GM23248 (cell line): Measurements from ENCODE around the gene LILRB2. TPM values are rescaled to one million over a fixed set of nuclear protein-coding genes. Genes with fewer than 3 reads are reported as not detected.

Experiments used
- DNase-seq: peaks from one replicate; pipeline ENCODE4 v3.0.0-alpha.2; 2015
- H2AFZ ChIP-seq: fragments of 200-600 bp; sonication (generic); 2 replicates; pipeline ENCODE4 v1.6.1; 2016; ENCODE audit warnings: antibody characterized with exemption
- H3F3A ChIP-seq: fragments of 200-600 bp; sonication (generic); 2 replicates; pipeline ENCODE4 v1.6.1; 2016; ENCODE audit warnings: mild to moderate bottlenecking, antibody characterized with exemption, mixed run types; ENCODE audit not compliant: insufficient read depth
- H3K27ac ChIP-seq: fragments of 200-600 bp; sonication (generic); 2 replicates; pipeline ENCODE4 v1.5.1; 2016; ENCODE audit warnings: mild to moderate bottlenecking
- H3K27me3 ChIP-seq: fragments of 200-600 bp; sonication (generic); replicated peaks from 2 replicates; pipeline ENCODE4 v1.6.1; 2016; ENCODE audit warnings: mild to moderate bottlenecking; ENCODE audit not compliant: insufficient read depth
- H3K36me3 ChIP-seq: fragments of 200-600 bp; sonication (generic); 2 replicates; pipeline ENCODE4 v1.6.1; 2016; ENCODE audit warnings: low read depth, mild to moderate bottlenecking
- H3K4me1 ChIP-seq: fragments of 200-600 bp; sonication (generic); 2 replicates; pipeline ENCODE4 v1.6.1; 2016; ENCODE audit warnings: mild to moderate bottlenecking; ENCODE audit not compliant: insufficient read depth
- H3K4me2 ChIP-seq: fragments of 200-600 bp; sonication (generic); one replicate; pipeline ENCODE4 v1.6.1; 2016; ENCODE audit warnings: mild to moderate bottlenecking; ENCODE audit not compliant: unreplicated experiment
- H3K4me3 ChIP-seq: fragments of 200-600 bp; sonication (generic); 2 replicates; pipeline ENCODE4 v1.5.1; 2016; ENCODE audit warnings: mild to moderate bottlenecking
- H3K79me2 ChIP-seq: fragments of 200-600 bp; sonication (generic); 2 replicates; pipeline ENCODE4 v1.6.1; 2016; ENCODE audit warnings: mild to moderate bottlenecking; ENCODE audit not compliant: insufficient read depth
- H3K9ac ChIP-seq: fragments of 200-600 bp; sonication (generic); 2 replicates; pipeline ENCODE4 v1.6.1; 2016; ENCODE audit warnings: mild to moderate bottlenecking
- H3K9me2 ChIP-seq: fragments of 200-600 bp; sonication (generic); 2 replicates; pipeline ENCODE4 v1.6.1; 2016; ENCODE audit warnings: mixed run types, mild to moderate bottlenecking, moderate library complexity; ENCODE audit not compliant: insufficient read depth
- H3K9me3 ChIP-seq: fragments of 200-600 bp; sonication (generic); one replicate; pipeline ENCODE4 v1.6.1; 2017; ENCODE audit warnings: low read depth
- H4K20me1 ChIP-seq: fragments of 200-600 bp; sonication (generic); 2 replicates; pipeline ENCODE4 v1.6.0; 2016; ENCODE audit not compliant: insufficient read depth
- EZH2 ChIP-seq: fragments of 200-600 bp; sonication (generic); IDR thresholded peaks from 2 replicates; pipeline ENCODE4 v1.6.1; 2018; ENCODE audit warnings: antibody characterized with exemption, mild to moderate bottlenecking; ENCODE audit not compliant: insufficient read depth, poor library complexity, severe bottlenecking
- EZH2phosphoT487 ChIP-seq: fragments of 200-600 bp; sonication (generic); IDR thresholded peaks from 2 replicates; pipeline ENCODE4 v1.6.1; 2018; ENCODE audit warnings: antibody characterized with exemption, moderate library complexity, mild to moderate bottlenecking, low read depth; ENCODE audit not compliant: insufficient read depth
- WGBS, 2 experiments: methylation state at CpG; one replicate each; pipeline ENCODE4 v1.1.6; 2015 to 2017; ENCODE audit warnings: low lambda C conversion rate in 2 of 2, low coverage in 1 of 2; ENCODE audit errors: missing lambda C conversion rate in 2 of 2; 5-methylcytosine and 5-hydroxymethylcytosine counted together
- in situ Hi-C: fragments of 300-500 bp; cut with MboI; formaldehyde crosslinking; loops from 2 replicates; pipeline ENCODE4 v1.15.0; 2020
- polyA plus RNA-seq: library from polyadenylated mRNA; unstranded; fragments of >200 nt; fragmentation: Nextera tagmentation; extraction: Ambion mirVana; gene quantifications from 2 replicates; pipeline ENCODE4 v1.2.1, GENCODE V29; 2016
- total RNA-seq: library from RNA; depleted of rRNA; stranded (reverse); fragments of >200 nt; shearing (Covaris generic); gene quantifications from 2 replicates; pipeline ENCODE4 v1.2.3, GENCODE V29; 2014

The LILRB2 gene
- total and polyA plus RNA-seq, 2 experiments from 2014 or later, result not detected

DNA sequence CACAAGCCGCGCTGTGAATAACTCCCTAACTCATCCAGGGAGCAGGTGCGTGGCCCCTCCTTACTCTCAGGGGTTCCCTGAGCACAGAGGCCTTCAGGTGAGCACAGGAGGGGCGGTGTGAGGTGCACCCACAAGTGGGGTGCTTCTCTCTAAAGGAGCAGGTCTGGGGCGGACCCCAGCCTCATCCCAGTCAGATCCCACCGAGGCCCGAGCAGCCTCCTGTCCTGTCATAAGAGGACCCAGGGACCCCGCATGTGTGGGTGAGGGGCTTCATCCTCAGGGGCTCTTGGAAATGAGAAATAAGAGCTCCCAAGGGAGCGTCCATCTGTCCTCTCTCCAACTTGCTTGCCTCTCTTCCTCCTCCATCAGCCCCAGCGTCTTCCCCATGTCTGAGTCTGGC is 35.0 kb upstream of the LILRB2 start:
- WGBS, 2 experiments, result 30 to 45% methylated on average over 10 of the region's 10 CpGs
- no peaks in the 10 kb centered on the region for H3K4me1 ChIP-seq
- H3K9ac ChIP-seq, result no peak overlapping the region
- H3K27me3 ChIP-seq, result no peaks in the 10 kb centered on the region; the same call in 1 of the 2 replicates
- no peak overlapping the region for H3K4me2 ChIP-seq
- no peaks in the 10 kb centered on the region for H3K9me2 ChIP-seq
- no peaks in the 10 kb centered on the region for H4K20me1 ChIP-seq
- TF ChIP-seq EZH2phosphoT487 (no peak), EZH2 (no peak)
- no peak overlapping the region for H3K4me3 ChIP-seq
- in situ Hi-C loops, result no loop called here
- H3K79me2 ChIP-seq, result no peaks in the 10 kb centered on the region
- H3K9me3 ChIP-seq, result no peaks in the 10 kb centered on the region
- H3K27ac ChIP-seq, result no peak overlapping the region
- DNase-seq, result no peak
- no peaks in the 10 kb centered on the region for H3K36me3 ChIP-seq
- H2AFZ ChIP-seq, result no peak overlapping the region
- no peaks in the 10 kb centered on the region for H3F3A ChIP-seq

DNA sequence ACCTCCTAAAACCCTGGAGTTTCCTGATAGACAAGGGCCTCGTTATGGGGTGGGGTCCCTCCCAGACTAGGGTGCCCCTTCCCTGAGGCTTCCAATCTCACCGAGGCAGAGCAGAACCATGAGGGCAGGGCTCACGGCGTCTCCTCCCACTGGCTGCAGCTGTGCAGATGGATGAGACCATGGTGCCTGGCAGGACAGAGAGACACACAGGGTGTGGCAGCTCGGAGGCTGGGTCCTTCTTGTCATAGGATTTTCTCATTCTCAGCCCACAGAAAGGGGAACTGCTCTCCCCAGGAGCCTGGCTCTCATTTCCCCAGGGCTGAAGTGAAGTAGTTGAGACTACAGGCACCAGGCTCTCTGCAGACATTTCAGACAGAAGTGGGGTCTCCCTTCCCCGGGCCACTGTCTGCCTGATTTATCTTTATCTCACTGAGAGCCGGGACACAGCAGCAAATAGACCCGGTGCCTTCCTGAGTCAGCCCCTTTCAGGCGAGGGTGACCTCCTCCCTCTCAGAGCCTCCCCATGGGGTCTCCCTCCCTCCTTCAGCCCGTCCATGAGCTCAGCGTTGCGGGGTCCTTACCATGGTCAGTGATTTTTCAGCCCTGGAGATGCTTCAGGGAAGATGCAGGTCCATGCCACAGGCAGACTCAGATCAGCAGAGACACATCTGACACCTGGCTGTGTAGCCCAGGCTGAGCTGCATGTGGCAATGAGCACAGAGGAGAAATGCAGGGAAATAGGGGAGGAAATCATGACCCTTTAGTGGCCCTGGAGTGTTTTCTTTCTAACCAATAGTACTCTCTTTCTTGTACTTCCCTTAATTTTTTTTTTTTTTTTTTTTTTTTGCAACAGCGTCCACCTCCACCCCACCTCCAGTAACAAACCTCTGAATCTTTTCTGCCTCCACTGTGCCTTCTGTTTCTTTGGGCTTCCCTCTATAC is 31.8 kb upstream of the LILRB2 start, which contains the start of gene LILRA5:
Gene LILRA5 (minus strand): TSS at position 731 of the 942 bp plus-strand sequence. CDS start 147 bp downstream, at position 584.
- Histone ChIP-seq H3K4me3 (no peak within 1 kb of the TSS), H3K4me2 (no peak within 1 kb of the TSS), H3K27ac (no peak within 1 kb of the TSS), H3F3A (no peaks in the 10 kb centered on the region), H3K9me2 (no peaks in the 10 kb centered on the region), H3K4me1 (no peaks in the 10 kb centered on the region), H3K36me3 (no peaks in the 10 kb centered on the region), H3K79me2 (no peaks in the 10 kb centered on the region), H4K20me1 (no peaks in the 10 kb centered on the region), H3K9ac (no peak within 1 kb of the TSS), H2AFZ (no peak within 1 kb of the TSS), H3K27me3 (no peaks in the 10 kb centered on the region), H3K9me3 (no peaks in the 10 kb centered on the region)
- no peak for DNase-seq
- in situ Hi-C loops, result no loop called here
- TF ChIP-seq EZH2 (no peak), EZH2phosphoT487 (no peak)
- 11 to 14% methylated on average over 12 to 13 of the region's 13 CpGs for WGBS, 2 experiments

DNA sequence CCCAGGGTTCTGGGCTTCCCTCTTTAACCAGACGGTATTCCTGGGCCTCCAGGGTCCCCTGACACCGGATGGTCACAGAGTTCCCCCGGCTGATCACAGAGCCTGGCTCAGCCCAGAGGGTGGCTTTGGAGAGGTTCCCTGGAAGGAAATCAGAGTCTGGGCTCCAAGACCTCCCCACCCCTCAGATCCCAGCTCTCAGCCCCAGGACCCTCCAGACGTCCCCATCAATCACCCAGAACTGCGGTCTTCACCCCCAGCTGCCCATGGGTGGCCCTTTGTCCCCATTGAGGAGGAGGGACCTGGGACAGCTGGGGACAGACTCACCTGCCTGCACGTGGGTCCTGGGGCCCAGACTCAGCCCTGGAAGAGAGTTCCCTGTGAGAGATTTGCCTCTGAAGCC is 31.1 kb upstream of the LILRB2 start:
- Histone ChIP-seq H3K79me2 (no peaks in the 10 kb centered on the region), H3F3A (no peaks in the 10 kb centered on the region), H3K36me3 (no peaks in the 10 kb centered on the region), H2AFZ (no peak overlapping the region), H3K27ac (no peak overlapping the region), H3K4me2 (no peak overlapping the region), H3K27me3 (no peaks in the 10 kb centered on the region), H3K9me3 (no peaks in the 10 kb centered on the region), H3K9me2 (no peaks in the 10 kb centered on the region), H3K4me3 (no peak overlapping the region), H3K9ac (no peak overlapping the region), H3K4me1 (no peaks in the 10 kb centered on the region), H4K20me1 (no peaks in the 10 kb centered on the region)
- TF ChIP-seq EZH2phosphoT487 (no peak), EZH2 (no peak)
- in situ Hi-C loops, result no loop called here
- WGBS, 2 experiments, result 26 to 34% methylated on average over 6 of the region's 6 CpGs
- DNase-seq, result no peak

- no peak for TF ChIP-seq EZH2phosphoT487
- no peak for TF ChIP-seq EZH2
- Histone ChIP-seq H3K4me2 (no peak overlapping the region), H3K4me3 (no peak overlapping the region), H3K27ac (no peak overlapping the region), H3K79me2 (no peaks in the 10 kb centered on the region), H2AFZ (no peak overlapping the region), H3K27me3 (no peaks in the 10 kb centered on the region), H3K36me3 (no peaks in the 10 kb centered on the region), H4K20me1 (no peaks in the 10 kb centered on the region), H3K9me2 (no peaks in the 10 kb centered on the region), H3K9ac (no peak overlapping the region), H3K4me1 (no peaks in the 10 kb centered on the region), H3K9me3 (no peaks in the 10 kb centered on the region), H3F3A (no peaks in the 10 kb centered on the region)
- DNase-seq, result no peak
- in situ Hi-C loops, result no loop called here
- WGBS, 2 experiments, result 11 to 14% methylated on average over 4 to 5 of the region's 5 CpGs
Observed at GRCh38 chr19:54311486-54311885, 30.6 kb upstream of the LILRB2 start.
